Measurements from ENCODE around the gene PDE4D.

DNA sequence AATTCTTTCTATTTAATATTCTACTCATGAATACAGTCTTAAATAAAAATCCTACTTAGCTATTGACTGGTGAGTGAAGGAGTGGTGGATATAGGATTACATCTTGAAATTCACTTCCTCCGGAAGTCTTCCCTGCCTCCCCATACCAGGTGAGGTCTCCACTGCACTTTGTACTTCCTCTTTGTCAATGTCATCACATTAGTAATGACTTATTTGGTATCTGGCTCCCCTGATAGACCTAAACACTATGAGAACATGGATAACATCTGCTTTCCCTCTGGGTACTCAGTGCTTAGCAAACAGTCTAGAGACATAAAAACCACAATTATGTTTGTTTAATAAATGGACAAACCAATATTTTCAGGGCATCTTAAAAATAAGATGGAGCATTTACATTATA is 532.1 kb downstream of the PDE4D start:
- TF ChIP-seq, protein P1, sequence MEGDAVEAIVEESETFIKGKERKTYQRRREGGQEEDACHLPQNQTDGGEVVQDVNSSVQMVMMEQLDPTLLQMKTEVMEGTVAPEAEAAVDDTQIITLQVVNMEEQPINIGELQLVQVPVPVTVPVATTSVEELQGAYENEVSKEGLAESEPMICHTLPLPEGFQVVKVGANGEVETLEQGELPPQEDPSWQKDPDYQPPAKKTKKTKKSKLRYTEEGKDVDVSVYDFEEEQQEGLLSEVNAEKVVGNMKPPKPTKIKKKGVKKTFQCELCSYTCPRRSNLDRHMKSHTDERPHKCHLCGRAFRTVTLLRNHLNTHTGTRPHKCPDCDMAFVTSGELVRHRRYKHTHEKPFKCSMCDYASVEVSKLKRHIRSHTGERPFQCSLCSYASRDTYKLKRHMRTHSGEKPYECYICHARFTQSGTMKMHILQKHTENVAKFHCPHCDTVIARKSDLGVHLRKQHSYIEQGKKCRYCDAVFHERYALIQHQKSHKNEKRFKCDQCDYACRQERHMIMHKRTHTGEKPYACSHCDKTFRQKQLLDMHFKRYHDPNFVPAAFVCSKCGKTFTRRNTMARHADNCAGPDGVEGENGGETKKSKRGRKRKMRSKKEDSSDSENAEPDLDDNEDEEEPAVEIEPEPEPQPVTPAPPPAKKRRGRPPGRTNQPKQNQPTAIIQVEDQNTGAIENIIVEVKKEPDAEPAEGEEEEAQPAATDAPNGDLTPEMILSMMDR (IDR thresholded peaks at IDR 0.05): no peak
- TF ChIP-seq POLR2A (IDR thresholded peaks at IDR 0.05): no peak
